Measurements from ENCODE around the gene COMMD9. TPM values are rescaled to one million over a fixed set of nuclear protein-coding genes. Genes with fewer than 3 reads are reported as not detected.

The COMMD9 gene
- total and polyA plus RNA-seq, 2 experiments from 2014 or later, result 22.4 to 44.1 TPM

- Mint-ChIP-seq H3K4me3 (no peak overlapping the region), H3K4me1 (no peaks in the 10 kb centered on the region), H3K27me3 (ENCODE audit: insufficient read depth, low read depth, poor library complexity) (no peaks in the 10 kb centered on the region), H3K36me3 (ENCODE audit: low read depth) (peaks cover 13% of the 10 kb centered on the region; the same call in 1 of the 3 replicates), H3K9me3 (no peaks in the 10 kb centered on the region), H3K27ac (no peak overlapping the region)
- Histone ChIP-seq H3K4me2 (no peak overlapping the region), H3F3A (replicated peaks; ENCODE audit: low read depth) (no peaks in the 10 kb centered on the region), H3K79me2 (replicated peaks; ENCODE audit: insufficient read depth) (no peaks in the 10 kb centered on the region), H3K4me1 (ENCODE audit: insufficient read depth) (no peaks in the 10 kb centered on the region), H4K20me1 (replicated peaks; ENCODE audit: insufficient read depth) (no peaks in the 10 kb centered on the region), H3K4me3 (no peak overlapping the region), H3K36me3 (ENCODE audit: insufficient read depth) (no peaks in the 10 kb centered on the region), H3K9me2 (ENCODE audit: insufficient read depth) (peaks cover 14% of the 10 kb centered on the region; the same call in 1 of the 2 replicates), H2AFZ (no peak overlapping the region), H3K27me3 (ENCODE audit: insufficient read depth) (no peaks in the 10 kb centered on the region), H3K27ac (ENCODE audit: low read depth) (no peak overlapping the region)
- DNase-seq (ENCODE audit: low spot score), result no peak
- TF ChIP-seq STAT1 (IDR thresholded peaks at IDR 0.05; ENCODE audit: unreplicated experiment), result no peak
- no peak for TF ChIP-seq EZH2 (IDR thresholded peaks at IDR 0.05; ENCODE audit: low read depth, unreplicated experiment)
- no peak for TF ChIP-seq REST (IDR thresholded peaks at IDR 0.05; ENCODE audit: unreplicated experiment)
- no peak for TF ChIP-seq EZH2phosphoT487 (IDR thresholded peaks at IDR 0.05; ENCODE audit: unreplicated experiment)
- no peak for TF ChIP-seq POLR2AphosphoS5 (IDR thresholded peaks at IDR 0.05; ENCODE audit: low read depth)
- TF ChIP-seq NANOG (IDR thresholded peaks at IDR 0.05; ENCODE audit: borderline replicate concordance), result no peak
- no peak for TF ChIP-seq JUNB (IDR thresholded peaks at IDR 0.05; ENCODE audit: unreplicated experiment)
- no peak for TF ChIP-seq ZNF462 (CRISPR knock-in tag; IDR thresholded peaks at IDR 0.05)
- no peak for TF ChIP-seq CTCF (conservative IDR thresholded peaks at IDR 0.05; ENCODE audit: low read depth in 2 of 2)
- no peak for TF ChIP-seq CREB1 (CRISPR knock-in tag; IDR thresholded peaks at IDR 0.05; ENCODE audit: low read depth)
- TF ChIP-seq ZNF331 (CRISPR knock-in tag; IDR thresholded peaks at IDR 0.05; ENCODE audit: low read depth), result no peak
- no peak for TF ChIP-seq ZNF114 (CRISPR knock-in tag; IDR thresholded peaks at IDR 0.05)
- TF ChIP-seq ETS1 (IDR thresholded peaks at IDR 0.05), result no peak
- no peak for ATAC-seq
Measured at GRCh38 chr11:36238036-36238631, 51.1 kb downstream of the COMMD9 start.

All from GM23338 (cell line).